IMR-90 (cell line): ENCODE results near the gene MRPL20. TPM values are rescaled to one million over a fixed set of nuclear protein-coding genes. Genes with fewer than 3 reads are reported as not detected.

Experiments
- ATAC-seq: fragments of 200-7000 bp; cut with Tn5 transposase; 2 replicates; pipeline ENCODE4 v1.9.1; 2020; ENCODE audit warnings: low read depth, mild to moderate bottlenecking, moderate library complexity
- BruUV-seq: library from RNA; stranded (reverse); fragments of 400-500 nt; replicated peaks from 2 replicates; lab custom pipeline; 2021; lab: Mats Ljungman, UMichigan
- CTCF ChIA-PET: fragments of 300-600 bp; formaldehyde crosslinking; extraction: SDS; loops from one replicate; lab custom pipeline; 2021; ENCODE audit warnings: antibody characterized with exemption; lab: Yijun Ruan, JAX
- POLR2A ChIA-PET: fragments of 300-600 bp; sonication (Branson Sonifier 250); formaldehyde crosslinking; loops from one replicate; lab custom pipeline; 2022; ENCODE audit warnings: antibody characterized with exemption; ENCODE audit not compliant: unreplicated experiment; lab: Charles Lee
- DNase-seq: peaks from one replicate; pipeline ENCODE4 v3.0.0; 2013
- H2AFZ ChIP-seq: replicated peaks from 2 replicates; pipeline ENCODE3; 2013; ENCODE audit warnings: low read length, mild to moderate bottlenecking; ENCODE audit not compliant: poor library complexity
- H2AK5ac ChIP-seq: 2 replicates; pipeline ENCODE4 v1.6.1; 2013; ENCODE audit warnings: low read depth, low read length, inconsistent platforms
- H2AK9ac ChIP-seq: replicated peaks from 2 replicates; pipeline ENCODE3; 2013; ENCODE audit warnings: mild to moderate bottlenecking, low read depth, low read length, moderate library complexity; ENCODE audit not compliant: poor library complexity
- H2BK120ac ChIP-seq: 2 replicates; pipeline ENCODE4 v1.6.1; 2013; ENCODE audit warnings: low read depth, low read length, inconsistent platforms
- H2BK15ac ChIP-seq: 3 replicates; pipeline ENCODE4 v1.6.1; 2013; ENCODE audit warnings: low read depth, low read length, inconsistent platforms
- H2BK20ac ChIP-seq: 2 replicates; pipeline ENCODE4 v1.6.1; 2013; ENCODE audit warnings: low read depth, mild to moderate bottlenecking, inconsistent platforms, low read length, moderate library complexity
- H2BK5ac ChIP-seq: 2 replicates; pipeline ENCODE4 v1.6.1; 2013; ENCODE audit warnings: mild to moderate bottlenecking, low read depth, low read length, inconsistent platforms; ENCODE audit not compliant: poor library complexity, severe bottlenecking
- H3K14ac ChIP-seq: replicated peaks from 2 replicates; pipeline ENCODE4 v1.6.1; 2013; ENCODE audit warnings: low read depth, low read length, inconsistent platforms
- H3K18ac ChIP-seq: 2 replicates; pipeline ENCODE4 v1.6.1; 2013; ENCODE audit warnings: low read depth, low read length, control low read depth
- H3K23ac ChIP-seq: 2 replicates; pipeline ENCODE4 v1.6.1; 2013; ENCODE audit warnings: low read depth, low read length, inconsistent platforms
- H3K27ac ChIP-seq: 2 replicates; pipeline ENCODE4 v1.5.1; 2013; ENCODE audit warnings: mild to moderate bottlenecking, control low read depth, low read length; ENCODE audit not compliant: insufficient read depth
- H3K27me3 ChIP-seq: 2 replicates; pipeline ENCODE4 v1.6.1; 2013; ENCODE audit warnings: low read length; ENCODE audit not compliant: control insufficient read depth, insufficient read depth
- H3K36me3 ChIP-seq: 2 replicates; pipeline ENCODE4 v1.6.1; 2013; ENCODE audit warnings: low read length, mixed read lengths; ENCODE audit not compliant: control insufficient read depth, insufficient read depth
- H3K4ac ChIP-seq: 2 replicates; pipeline ENCODE4 v1.6.1; 2013; ENCODE audit warnings: low read depth, low read length, inconsistent platforms
- H3K4me1 ChIP-seq: 2 replicates; pipeline ENCODE4 v1.6.1; 2013; ENCODE audit warnings: low read length, mixed read lengths; ENCODE audit not compliant: control insufficient read depth, insufficient read depth
- H3K4me2 ChIP-seq: 2 replicates; pipeline ENCODE4 v1.6.1; 2013; ENCODE audit warnings: low read depth, mild to moderate bottlenecking, control low read depth, low read length, moderate library complexity
- H3K4me3 ChIP-seq: 2 replicates; pipeline ENCODE4 v1.5.1; 2013; ENCODE audit warnings: low read depth, mild to moderate bottlenecking, control low read depth, low read length, moderate library complexity; ENCODE audit not compliant: insufficient read depth
- H3K56ac ChIP-seq: 2 replicates; pipeline ENCODE4 v1.6.1; 2013; ENCODE audit warnings: low read length, inconsistent platforms; ENCODE audit not compliant: insufficient read depth; ENCODE audit errors: extremely low read depth
- H3K79me1 ChIP-seq, 2 experiments: 2 replicates each; pipeline ENCODE4 v1.6.1; 2013; ENCODE audit warnings: low read length in 2 of 2, inconsistent platforms in 1 of 2, low read depth in 1 of 2
- H3K9ac ChIP-seq: 2 replicates; pipeline ENCODE4 v1.6.1; 2013; ENCODE audit warnings: low read depth, low read length, control low read depth
- H3K9me1 ChIP-seq: 2 replicates; pipeline ENCODE4 v1.6.1; 2013; ENCODE audit warnings: low read length, inconsistent platforms; ENCODE audit not compliant: insufficient read depth
- H3K9me3 ChIP-seq: 2 replicates; pipeline ENCODE4 v1.6.1; 2013; ENCODE audit warnings: low read length; ENCODE audit not compliant: control insufficient read depth, insufficient read depth
- H4K20me1 ChIP-seq: 2 replicates; pipeline ENCODE4 v1.6.1; 2013; ENCODE audit warnings: low read length, inconsistent platforms; ENCODE audit not compliant: insufficient read depth
- H4K5ac ChIP-seq: 2 replicates; pipeline ENCODE4 v1.6.1; 2013; ENCODE audit warnings: mild to moderate bottlenecking, low read depth, low read length, control low read depth
- H4K8ac ChIP-seq, 2 experiments: 2 replicates each; pipeline ENCODE4 v1.6.1; 2013; ENCODE audit warnings: low read depth in 2 of 2, low read length in 2 of 2, control low read depth in 1 of 2, inconsistent platforms in 1 of 2
- H4K91ac ChIP-seq: 2 replicates; pipeline ENCODE4 v1.6.1; 2013; ENCODE audit warnings: low read depth, low read length, inconsistent platforms; ENCODE audit not compliant: insufficient read depth
- BHLHE40 ChIP-seq: fragments of 150-350 bp; IDR thresholded peaks from 2 replicates; pipeline ENCODE4 v1.6.1; 2016; ENCODE audit warnings: mild to moderate bottlenecking, low read depth, low read length
- CHD1 ChIP-seq: IDR thresholded peaks from 2 replicates; pipeline ENCODE4 v1.6.1; 2012; ENCODE audit warnings: low read depth, low read length, improper control_type of control experiment
- CTCF ChIP-seq: conservative IDR thresholded peaks from 2 replicates; pipeline ENCODE4 v1.5.1; 2012; ENCODE audit warnings: mild to moderate bottlenecking, low read depth, low read length, improper control_type of control experiment
- FOS ChIP-seq: fragments of 150-350 bp; IDR thresholded peaks from 2 replicates; pipeline ENCODE4 v1.6.1; 2016; ENCODE audit warnings: low read depth, low read length
- MXI1 ChIP-seq: IDR thresholded peaks from 2 replicates; pipeline ENCODE4 v1.6.1; 2012; ENCODE audit warnings: low read depth, mild to moderate bottlenecking, low read length, moderate library complexity, borderline replicate concordance
- RAD21 ChIP-seq: IDR thresholded peaks from 2 replicates; pipeline ENCODE4 v1.6.1; 2012; ENCODE audit warnings: low read length, improper control_type of control experiment
- SMC3 ChIP-seq: fragments of 150-350 bp; IDR thresholded peaks from 2 replicates; pipeline ENCODE4 v1.6.1; 2016; ENCODE audit warnings: low read depth, mild to moderate bottlenecking, antibody characterized with exemption, low read length, moderate library complexity
- WGBS, 2 experiments: methylation state at CpG; one replicate each; pipeline versions ENCODE4 v1.1.5 to v1.1.7; 2013; ENCODE audit warnings: missing lambda C conversion rate in 2 of 2; ENCODE audit not compliant: insufficient read length in 1 of 2; ENCODE audit errors: extremely low coverage in 2 of 2; 5-methylcytosine and 5-hydroxymethylcytosine counted together
- dilution Hi-C: fragments of 300-500 bp; cut with HindIII; formaldehyde crosslinking; loops from one replicate; pipeline ENCODE4 v1.14.3; 2018; ENCODE audit warnings: low sequenced_read_pairs; ENCODE audit not compliant: unreplicated experiment
- in situ Hi-C: fragments of 300-500 bp; cut with MboI; formaldehyde crosslinking; loops from 3 replicates; pipeline ENCODE4 v1.14.3; 2019; ENCODE audit warnings: low sequenced_read_pairs, inconsistent platforms, mixed read lengths
- intact Hi-C: fragments of 100-400 bp; cut with micrococcal nuclease; formaldehyde crosslinking; loops from 2 replicates; pipeline ENCODE4 v1.10.0; 2022
- polyA plus RNA-seq, 3 experiments: library from polyadenylated mRNA; depleted of rRNA; stranded (reverse); fragments of >200 nt; gene quantifications; 2 replicates each; pipeline ENCODE4 v1.2.3, GENCODE V29; 2012; ENCODE audit warnings: low replicate concordance in 1 of 3
- total RNA-seq: library from RNA; depleted of rRNA; stranded (reverse); fragments of >200 nt; gene quantifications from 2 replicates; pipeline ENCODE4 v1.2.3, GENCODE V29; 2012
- TF ChIP-seq, protein P1 (sequence below): fragments of 150-350 bp; IDR thresholded peaks from 2 replicates; pipeline ENCODE4 v1.6.1; 2016; ENCODE audit warnings: low read depth, mild to moderate bottlenecking, low read length, moderate library complexity, borderline replicate concordance

Gene MRPL20
- total and polyA plus RNA-seq, 2 of the 4 experiments (the other 2 are of a cell fraction), result 141 to 157 TPM

DNA sequence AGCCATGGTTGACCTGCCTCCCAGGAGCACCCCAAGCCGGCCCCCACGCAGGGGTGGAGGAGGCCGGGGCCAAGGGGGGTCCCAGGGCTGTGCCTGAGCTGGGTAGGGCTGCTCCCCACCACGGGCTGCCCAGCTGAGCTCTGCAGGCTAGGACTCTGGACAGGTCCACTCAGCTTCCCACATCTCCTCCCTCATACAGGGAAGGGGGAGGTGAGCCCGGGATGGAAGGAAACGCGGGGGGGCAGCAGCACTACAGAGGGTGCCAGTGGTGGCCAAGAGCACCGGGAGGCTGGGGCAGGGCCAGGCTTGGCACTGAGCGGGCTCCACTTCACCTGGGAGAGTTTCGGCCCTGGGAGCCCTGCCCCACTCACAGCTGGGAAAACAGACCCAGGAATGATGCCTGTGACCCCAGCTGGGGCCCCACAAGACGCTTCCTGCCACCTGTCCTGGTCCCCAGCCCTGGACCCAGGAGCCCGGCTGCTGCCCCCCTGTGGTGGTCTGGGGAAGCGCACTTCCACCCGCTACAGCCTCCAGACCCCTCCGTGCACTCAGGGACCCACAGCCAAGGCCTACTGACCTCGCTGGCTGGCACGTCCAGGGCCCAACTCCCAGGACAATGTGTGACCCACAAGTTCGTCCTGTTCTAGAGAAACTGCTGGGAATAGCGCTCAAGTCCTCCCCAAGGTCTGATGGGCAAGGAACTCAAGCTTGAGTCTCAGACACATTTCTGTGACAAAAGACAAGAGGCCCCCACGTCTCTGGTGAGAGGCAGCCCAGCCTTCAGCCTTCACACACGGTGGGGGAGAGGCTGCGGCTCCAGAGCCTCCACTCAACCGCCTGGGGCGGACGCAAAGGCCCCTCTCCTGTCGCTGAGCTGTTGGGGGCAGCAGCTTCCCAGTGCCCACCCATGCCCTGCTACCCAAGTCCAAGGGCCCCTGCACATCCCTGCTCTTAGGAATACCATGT is 35.1 kb downstream of the MRPL20 start:
- dilution Hi-C loops, result no loop called here
- peak overlapping the region; percentile 89; the same call in 1 of the 2 replicates for H2AK5ac ChIP-seq
- peak overlapping the region; percentile 71; the same call in 1 of the 2 replicates for H3K4ac ChIP-seq
- TF ChIP-seq FOS, result no peak
- peak; percentile 78 for TF ChIP-seq SMC3
- TF ChIP-seq, protein P1, sequence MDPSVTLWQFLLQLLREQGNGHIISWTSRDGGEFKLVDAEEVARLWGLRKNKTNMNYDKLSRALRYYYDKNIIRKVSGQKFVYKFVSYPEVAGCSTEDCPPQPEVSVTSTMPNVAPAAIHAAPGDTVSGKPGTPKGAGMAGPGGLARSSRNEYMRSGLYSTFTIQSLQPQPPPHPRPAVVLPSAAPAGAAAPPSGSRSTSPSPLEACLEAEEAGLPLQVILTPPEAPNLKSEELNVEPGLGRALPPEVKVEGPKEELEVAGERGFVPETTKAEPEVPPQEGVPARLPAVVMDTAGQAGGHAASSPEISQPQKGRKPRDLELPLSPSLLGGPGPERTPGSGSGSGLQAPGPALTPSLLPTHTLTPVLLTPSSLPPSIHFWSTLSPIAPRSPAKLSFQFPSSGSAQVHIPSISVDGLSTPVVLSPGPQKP, result no peak
- TF ChIP-seq CHD1, result no peak
- peak; percentile 70 for TF ChIP-seq RAD21
- no peak for TF ChIP-seq BHLHE40
- TF ChIP-seq CTCF, result peak; percentile 74
- no peak for TF ChIP-seq MXI1
- peaks cover 3 to 53% of the 10 kb centered on the region in 2 experiments; a peak in 3 of 4 replicates for H3K79me1 ChIP-seq
- no peaks in the 10 kb centered on the region for H3K27me3 ChIP-seq
- 40% methylated on average over 11 of the region's 26 CpGs; no CpG with 5 or more reads in 1 of the 2 experiments for WGBS, 2 experiments
- no TSS peak for BruUV-seq
- no peak overlapping the region for H3K14ac ChIP-seq
- H3K9me1 ChIP-seq, result 0 out of 2 replicates have a peak, but pooled peaks cover 5% of the 10 kb centered on the region
- peak; percentile 60 for ATAC-seq
- no peak overlapping the region for H2BK120ac ChIP-seq
- ChIA-PET POLR2A (no interaction called here), CTCF (interaction anchor here (0.8 kb wide), 1 partner anchor 24 kb away, joined by 3 read pairs; no protein-coding TSS in a partner anchor)
- H4K5ac ChIP-seq, result 0 out of 2 replicates have a peak overlapping the region, but pooled peaks have one; percentile 69
- no peak overlapping the region for H3K4me3 ChIP-seq
- H4K20me1 ChIP-seq, result peaks cover 11% of the 10 kb centered on the region; the same call in 1 of the 2 replicates
- DNase-seq, result peak; percentile 38
- H3K56ac ChIP-seq, result no peak overlapping the region
- H2BK20ac ChIP-seq, result no peak overlapping the region
- no peaks in the 10 kb centered on the region for H3K9me3 ChIP-seq
- H3K23ac ChIP-seq, result peak overlapping the region; percentile 76
- no peak overlapping the region for H3K4me2 ChIP-seq
- no peak overlapping the region for H3K18ac ChIP-seq
- H3K9ac ChIP-seq, result no peak overlapping the region
- in situ Hi-C loops, result no loop called here
- H3K27ac ChIP-seq, result peak overlapping the region; percentile 51; the same call in 1 of the 2 replicates
- peak overlapping the region; percentile 74 for H4K91ac ChIP-seq
- H2BK15ac ChIP-seq, result no peak overlapping the region
- H3K36me3 ChIP-seq, result peaks cover 8% of the 10 kb centered on the region
- peak overlapping the region; percentile 10 for H2BK5ac ChIP-seq
- peak overlapping the region; percentile 76 for H2AFZ ChIP-seq
- H2AK9ac ChIP-seq, result peak overlapping the region; percentile 77
- peak overlapping the region in 1 of 2 experiments; percentile 67; a peak in 2 of 4 replicates for H4K8ac ChIP-seq
- peaks cover 12% of the 10 kb centered on the region for H3K4me1 ChIP-seq
- intact Hi-C loops, result loop anchor here (2.0 kb wide), 1 partner anchor 13 kb away; the partner anchor contains the start of gene MXRA8
